Measurements from ENCODE around the gene RMDN3. TPM values are rescaled to one million over a fixed set of nuclear protein-coding genes. Genes with fewer than 3 reads are reported as not detected.

Gene RMDN3
- total RNA-seq, 4 donors from 2014 or later, result 26.7 to 41.1 (median 39.1) TPM

DNA sequence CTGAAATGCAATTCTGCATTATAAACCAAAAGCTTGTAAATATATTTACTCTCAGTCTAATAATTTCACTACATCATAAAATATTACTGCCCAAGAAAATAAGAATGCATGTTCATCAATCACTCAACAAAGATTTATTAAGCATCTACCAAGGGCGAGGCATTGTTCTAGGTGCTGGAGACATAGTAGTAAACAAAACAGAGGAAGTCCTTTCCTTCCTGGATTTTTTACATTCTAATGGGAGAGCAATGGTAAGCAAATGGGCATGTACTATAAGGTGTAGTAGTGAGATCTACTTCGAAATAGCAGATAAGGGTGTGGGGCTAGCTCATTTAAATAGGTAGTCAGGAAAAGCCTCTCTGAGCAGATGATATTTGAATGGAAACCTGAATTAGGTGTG lies 41.0 kb upstream of the RMDN3 start:
- Histone ChIP-seq H3K27me3 (no peaks in the 10 kb centered on the region), H3K27ac (no peak overlapping the region), H3K9me3 (no peaks in the 10 kb centered on the region), H3K36me3 (peaks cover 0 to 21% (median 0%) of the 10 kb centered on the region in 3 donors), H3K4me3 (no peak overlapping the region), H3K4me1 (peaks cover 0 to 17% (median 0%) of the 10 kb centered on the region in 4 donors)
- TF ChIP-seq CTCF (IDR thresholded peaks at IDR 0.05) (no peak), POLR2A (IDR thresholded peaks at IDR 0.05) (no peak), EP300 (IDR thresholded peaks at IDR 0.05) (no peak)
- WGBS, 2 donors, result 78 to 82% methylated on average over 2 of the region's 2 CpGs
- no peak for DNase-seq (ENCODE audit: low spot score in 2 of 2)

DNA sequence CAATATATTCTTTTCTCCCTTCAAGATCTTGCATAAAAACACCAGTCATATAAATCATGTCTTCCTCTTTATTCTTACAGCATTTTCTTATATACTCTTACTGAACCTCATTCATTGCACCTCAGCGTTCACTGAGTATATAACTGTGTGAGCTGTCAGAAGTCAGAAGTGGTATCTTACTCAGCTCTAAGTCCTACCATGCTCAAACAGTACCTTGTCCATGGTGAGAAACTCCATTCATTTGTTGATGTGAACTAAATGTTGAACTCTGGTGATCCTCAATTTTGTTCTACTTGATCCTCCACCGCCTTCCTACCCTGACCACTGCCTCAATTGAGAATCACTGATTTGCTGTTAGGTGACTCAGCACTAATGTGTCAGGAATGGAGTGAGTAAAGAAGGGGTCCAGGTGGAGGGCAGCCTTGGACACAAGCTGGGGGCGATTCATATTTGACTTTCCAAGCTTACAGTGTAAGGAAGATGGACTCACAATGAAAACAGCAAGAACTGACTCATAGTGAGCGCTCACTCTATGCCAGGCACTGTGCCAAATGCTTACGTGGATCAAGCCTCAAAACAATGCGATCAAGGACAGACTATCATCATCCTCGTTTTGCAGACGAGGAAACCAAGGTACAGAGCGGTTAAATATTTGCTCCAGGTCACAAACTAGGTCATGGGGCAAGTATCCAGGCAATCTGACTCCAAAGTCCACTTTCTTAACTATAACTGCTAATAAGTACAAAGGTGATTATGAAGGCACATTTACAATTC lies 38.3 kb upstream of the RMDN3 start:
- no peak for DNase-seq (ENCODE audit: low spot score in 2 of 2)
- Histone ChIP-seq H3K9me3 (no peaks in the 10 kb centered on the region), H3K27ac (no peak overlapping the region), H3K27me3 (no peaks in the 10 kb centered on the region), H3K4me1 (peaks cover 0 to 23% (median 0%) of the 10 kb centered on the region in 4 donors), H3K4me3 (no peak overlapping the region), H3K36me3 (peaks cover 0 to 16% (median 0%) of the 10 kb centered on the region in 3 donors)
- 76 to 81% methylated on average over 9 of the region's 9 CpGs for WGBS, 2 donors
- TF ChIP-seq CTCF (IDR thresholded peaks at IDR 0.05) (no peak), POLR2A (IDR thresholded peaks at IDR 0.05) (no peak), EP300 (IDR thresholded peaks at IDR 0.05) (no peak)

DNA sequence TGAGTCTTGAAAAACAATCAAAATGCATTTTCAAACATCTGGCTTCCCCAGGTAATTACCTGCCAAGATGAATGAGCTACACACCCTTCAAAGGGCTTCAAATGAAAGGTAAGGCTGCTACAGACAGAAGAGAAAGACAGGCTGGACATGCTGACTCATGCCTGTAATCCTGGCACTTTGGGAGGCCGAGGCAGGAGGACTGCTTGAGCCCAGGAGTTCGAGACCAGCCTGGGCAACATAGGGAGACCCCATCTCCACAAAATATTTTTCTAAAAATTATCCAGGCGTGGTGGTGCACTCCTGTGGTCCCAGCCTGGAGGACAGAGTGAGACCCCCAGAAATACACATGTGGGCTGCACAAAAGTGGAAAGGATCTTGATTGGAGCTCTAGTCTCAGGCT lies 37.3 kb upstream of the RMDN3 start:
- Histone ChIP-seq H3K36me3 (peaks cover 0 to 16% (median 0%) of the 10 kb centered on the region in 3 donors), H3K27me3 (no peaks in the 10 kb centered on the region), H3K27ac (no peak overlapping the region), H3K4me3 (no peak overlapping the region), H3K9me3 (no peaks in the 10 kb centered on the region), H3K4me1 (peaks cover 0 to 31% (median 3%) of the 10 kb centered on the region in 4 donors)
- no peak for DNase-seq (ENCODE audit: low spot score in 2 of 2)
- WGBS, 2 donors, result 97 to 100% methylated on average over 3 of the region's 3 CpGs
- TF ChIP-seq CTCF (IDR thresholded peaks at IDR 0.05) (no peak), POLR2A (IDR thresholded peaks at IDR 0.05) (no peak), EP300 (IDR thresholded peaks at IDR 0.05) (no peak)

- H3K36me3 ChIP-seq, result peaks cover 0 to 16% (median 0%) of the 10 kb centered on the region in 3 donors
- no peak for DNase-seq (ENCODE audit: low spot score in 2 of 2)
- no peak overlapping the region for H3K27ac ChIP-seq
- TF ChIP-seq CTCF (IDR thresholded peaks at IDR 0.05) (no peak), EP300 (IDR thresholded peaks at IDR 0.05) (no peak), POLR2A (IDR thresholded peaks at IDR 0.05) (no peak)
- no peaks in the 10 kb centered on the region for H3K27me3 ChIP-seq
- peaks cover 0 to 36% (median 6%) of the 10 kb centered on the region in 4 donors for H3K4me1 ChIP-seq
- H3K4me3 ChIP-seq, result no peak overlapping the region
- 84 to 89% methylated on average over 3 of the region's 3 CpGs for WGBS, 2 donors
- H3K9me3 ChIP-seq, result no peaks in the 10 kb centered on the region
Observed at GRCh38 chr15:40790718-40791117, 35.7 kb upstream of the RMDN3 start.

- H3K27me3 ChIP-seq, result no peaks in the 10 kb centered on the region
- DNase-seq (ENCODE audit: low spot score in 2 of 2), result no peak
- no peak overlapping the region for H3K27ac ChIP-seq
- peaks cover 0 to 30% (median 6%) of the 10 kb centered on the region in 4 donors for H3K4me1 ChIP-seq
- TF ChIP-seq CTCF (IDR thresholded peaks at IDR 0.05) (no peak), POLR2A (IDR thresholded peaks at IDR 0.05) (no peak)
- no peak overlapping the region for H3K4me3 ChIP-seq
- H3K9me3 ChIP-seq, result no peaks in the 10 kb centered on the region
- WGBS, 2 donors, result 93 to 94% methylated on average over 8 of the region's 8 CpGs
- peaks cover 0 to 16% (median 0%) of the 10 kb centered on the region in 3 donors for H3K36me3 ChIP-seq
Observed at GRCh38 chr15:40789999-40790398, 34.9 kb upstream of the RMDN3 start.
